Caco-2 (cell line): ENCODE results near the gene PBLD. TPM values are rescaled to one million over a fixed set of nuclear protein-coding genes. Genes with fewer than 3 reads are reported as not detected.

Source experiments
- BruUV-seq: library from RNA; stranded (reverse); fragments of 400-500 nt; replicated peaks from 2 replicates; lab custom pipeline; 2021; lab: Mats Ljungman, UMichigan
- CTCF ChIA-PET: fragments of 300-600 bp; sonication (Branson Sonifier 250); formaldehyde crosslinking; loops from one replicate; lab custom pipeline; 2022; ENCODE audit warnings: antibody characterized with exemption; lab: Charles Lee
- POLR2A ChIA-PET: fragments of 300-600 bp; sonication (Branson Sonifier 250); formaldehyde crosslinking; loops from one replicate; lab custom pipeline; 2022; ENCODE audit warnings: antibody characterized with exemption; lab: Charles Lee
- DNase-seq, 2 experiments: peaks; one replicate each; pipeline versions ENCODE4 v3.0.0 to v3.0.0-alpha.2; 2020 to 2022
- H3K27me3 ChIP-seq: replicated peaks from 2 replicates; pipeline ENCODE4 v1.6.0; 2011; ENCODE audit warnings: low read length; ENCODE audit not compliant: control insufficient read depth, insufficient read depth
- H3K36me3 ChIP-seq: 2 replicates; pipeline ENCODE4 v1.5.1; 2011; ENCODE audit warnings: low read length; ENCODE audit not compliant: control insufficient read depth, insufficient read depth
- H3K4me1 ChIP-seq: fragments of 250-450 bp; sonication (Bioruptor Pico); 2 replicates; pipeline ENCODE4 v1.5.1; 2020; ENCODE audit warnings: mild to moderate bottlenecking
- H3K4me3 ChIP-seq: 2 replicates; pipeline ENCODE4 v1.5.1; 2011; ENCODE audit warnings: low read depth, mild to moderate bottlenecking, control low read depth, low read length
- H3K9me3 ChIP-seq: fragments of 250-450 bp; sonication (Bioruptor Pico); 2 replicates; pipeline ENCODE4 v1.5.1; 2020; ENCODE audit warnings: mild to moderate bottlenecking, moderate library complexity
- H3K27ac Mint-ChIP-seq: one replicate; pipeline ENCODE4 v1.8.0; 2022; ENCODE audit warnings: mixed read lengths; ENCODE audit not compliant: unreplicated experiment
- H3K27me3 Mint-ChIP-seq: one replicate; pipeline ENCODE4 v1.8.0; 2022; ENCODE audit warnings: mixed read lengths; ENCODE audit not compliant: insufficient read depth, unreplicated experiment
- H3K36me3 Mint-ChIP-seq: one replicate; pipeline ENCODE4 v1.8.0; 2022; ENCODE audit warnings: mild to moderate bottlenecking, mixed read lengths; ENCODE audit not compliant: insufficient read depth, unreplicated experiment
- H3K4me1 Mint-ChIP-seq: one replicate; pipeline ENCODE4 v1.8.0; 2022; ENCODE audit warnings: low read depth, mixed read lengths; ENCODE audit not compliant: unreplicated experiment
- H3K4me3 Mint-ChIP-seq: one replicate; pipeline ENCODE4 v1.8.0; 2022; ENCODE audit warnings: mild to moderate bottlenecking, moderate library complexity, mixed read lengths; ENCODE audit not compliant: unreplicated experiment
- H3K9me3 Mint-ChIP-seq: one replicate; pipeline ENCODE4 v1.8.0; 2022; ENCODE audit warnings: mixed read lengths; ENCODE audit not compliant: unreplicated experiment
- intact Hi-C: fragments of 100-400 bp; cut with micrococcal nuclease; formaldehyde crosslinking; loops from one replicate; pipeline ENCODE4 v1.10.0; 2022; ENCODE audit not compliant: unreplicated experiment
- total RNA-seq: library from RNA; stranded (reverse); gene quantifications from 2 replicates; pipeline ENCODE4 v1.2.3, GENCODE V29; 2022
- TF ChIP-seq, protein P1 (sequence below), 2 experiments: fragments of 200-600 bp in 1 of 2; IDR thresholded peaks; 1 replicate in 1 of 2; 2 replicates in 1 of 2; pipeline versions ENCODE4 v1.5.1 to v1.8.0; 2011 to 2022; ENCODE audit warnings: antibody characterized with exemption in 1 of 2, control low read depth in 1 of 2, inconsistent platforms in 1 of 2, low read depth in 1 of 2, low read length in 1 of 2, mild to moderate bottlenecking in 1 of 2, moderate library complexity in 1 of 2; ENCODE audit not compliant: insufficient read depth in 1 of 2, severe bottlenecking in 1 of 2, unreplicated experiment in 1 of 2

The PBLD gene
- total RNA-seq, 1 experiment from 2014 or later: 15.3 TPM

DNA sequence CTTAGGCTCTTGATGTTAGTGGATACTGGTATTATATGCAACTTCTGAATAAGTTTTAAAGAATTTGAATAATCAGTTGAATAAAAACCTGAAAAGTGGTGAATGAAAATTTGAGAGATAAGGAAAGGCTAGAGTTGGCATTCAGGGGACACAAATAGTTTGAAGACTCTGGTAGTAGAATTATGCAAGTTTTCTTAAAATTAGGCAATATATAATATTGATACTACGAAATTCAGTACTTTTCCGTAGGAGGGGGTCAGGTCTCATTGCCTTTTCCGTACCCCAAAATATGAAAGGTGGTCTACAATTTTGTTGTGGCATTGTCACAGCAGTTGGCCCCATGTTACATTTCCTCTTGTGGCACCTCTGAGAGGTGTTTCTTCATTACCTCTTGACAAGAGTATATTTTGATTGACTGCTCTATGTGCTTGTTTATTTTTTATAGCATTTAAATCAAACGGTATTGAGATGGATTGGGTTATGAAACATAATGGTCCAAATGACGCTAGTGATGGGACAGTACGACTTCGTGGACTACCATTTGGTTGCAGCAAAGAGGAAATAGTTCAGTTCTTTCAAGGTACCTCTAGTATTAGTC lies 4.1 kb upstream of the PBLD start:
- H3K27ac Mint-ChIP-seq: no peak overlapping the region
- H3K4me1 Mint-ChIP-seq: peaks cover 52% of the 10 kb centered on the region
- peak overlapping the region; percentile 87 for H3K4me3 Mint-ChIP-seq
- H3K9me3 Mint-ChIP-seq: no peaks in the 10 kb centered on the region
- H3K36me3 Mint-ChIP-seq: peaks cover 100% of the 10 kb centered on the region
- DNase-seq: no peak
- POLR2A ChIA-PET: no interaction called here
- Histone ChIP-seq H3K36me3 (peaks cover 5% of the 10 kb centered on the region; the same call in 1 of the 2 replicates), H3K9me3 (no peaks in the 10 kb centered on the region), H3K27me3 (no peaks in the 10 kb centered on the region), H3K4me1 (peaks cover 25% of the 10 kb centered on the region), H3K4me3 (no peak overlapping the region)
- H3K27me3 Mint-ChIP-seq: no peaks in the 10 kb centered on the region
- TF ChIP-seq, protein P1, sequence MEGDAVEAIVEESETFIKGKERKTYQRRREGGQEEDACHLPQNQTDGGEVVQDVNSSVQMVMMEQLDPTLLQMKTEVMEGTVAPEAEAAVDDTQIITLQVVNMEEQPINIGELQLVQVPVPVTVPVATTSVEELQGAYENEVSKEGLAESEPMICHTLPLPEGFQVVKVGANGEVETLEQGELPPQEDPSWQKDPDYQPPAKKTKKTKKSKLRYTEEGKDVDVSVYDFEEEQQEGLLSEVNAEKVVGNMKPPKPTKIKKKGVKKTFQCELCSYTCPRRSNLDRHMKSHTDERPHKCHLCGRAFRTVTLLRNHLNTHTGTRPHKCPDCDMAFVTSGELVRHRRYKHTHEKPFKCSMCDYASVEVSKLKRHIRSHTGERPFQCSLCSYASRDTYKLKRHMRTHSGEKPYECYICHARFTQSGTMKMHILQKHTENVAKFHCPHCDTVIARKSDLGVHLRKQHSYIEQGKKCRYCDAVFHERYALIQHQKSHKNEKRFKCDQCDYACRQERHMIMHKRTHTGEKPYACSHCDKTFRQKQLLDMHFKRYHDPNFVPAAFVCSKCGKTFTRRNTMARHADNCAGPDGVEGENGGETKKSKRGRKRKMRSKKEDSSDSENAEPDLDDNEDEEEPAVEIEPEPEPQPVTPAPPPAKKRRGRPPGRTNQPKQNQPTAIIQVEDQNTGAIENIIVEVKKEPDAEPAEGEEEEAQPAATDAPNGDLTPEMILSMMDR (IDR thresholded peaks at IDR 0.05; ENCODE audit: insufficient read depth in 1 of 2, low read depth in 1 of 2, low read length in 1 of 2, severe bottlenecking in 1 of 2, unreplicated experiment in 1 of 2): no peak
- BruUV-seq: no TSS peak
- CTCF ChIA-PET: no interaction called here
- intact Hi-C loops: loop anchor here (10.0 kb wide), 2 partner anchors 452 to 482 kb away; partner anchors contain the start of gene SIRT1

DNA sequence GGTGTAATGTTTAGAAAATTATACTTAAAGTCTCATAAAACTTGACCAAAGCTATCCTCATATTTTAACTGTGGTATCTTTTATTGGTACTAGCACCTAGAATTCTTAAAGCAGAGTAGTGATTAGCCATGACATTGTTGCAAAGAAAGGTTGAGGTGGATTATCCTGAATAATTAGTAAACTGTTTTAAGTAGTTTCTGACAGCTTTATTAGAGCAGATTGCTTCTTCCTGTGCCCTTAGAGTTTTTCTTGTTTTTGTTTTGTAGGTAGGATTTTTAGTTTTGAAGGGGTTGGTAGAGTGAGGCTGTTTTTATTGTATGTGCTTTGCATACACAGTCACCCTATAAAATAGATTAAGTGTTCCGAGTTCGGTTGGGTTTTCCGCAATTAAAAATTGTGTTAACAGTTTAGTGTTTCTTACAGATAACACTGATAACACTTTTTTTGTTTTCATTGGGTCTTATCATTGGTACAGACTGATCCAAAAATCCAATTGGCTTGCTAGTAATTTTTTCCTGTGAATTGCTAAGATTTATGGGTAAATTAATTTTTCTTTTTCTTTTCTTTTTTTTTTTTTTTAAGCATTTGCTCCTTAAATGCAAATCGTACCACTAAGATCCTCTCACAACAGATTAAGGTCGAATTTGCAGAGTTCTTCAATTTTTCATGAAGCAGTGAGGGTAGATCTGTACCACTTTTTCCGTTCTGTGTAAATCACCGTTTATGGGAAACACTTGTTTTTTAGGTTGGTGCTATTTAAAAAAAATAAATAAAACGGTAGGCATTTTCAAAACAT lies 2.1 kb upstream of the PBLD start:
- POLR2A ChIA-PET: no interaction called here
- no peaks in the 10 kb centered on the region for H3K9me3 ChIP-seq
- Mint-ChIP-seq H3K4me1 (peaks cover 55% of the 10 kb centered on the region), H3K4me3 (peak overlapping the region; percentile 87), H3K27me3 (no peaks in the 10 kb centered on the region), H3K9me3 (no peaks in the 10 kb centered on the region), H3K36me3 (peaks cover 96% of the 10 kb centered on the region), H3K27ac (peak overlapping the region; percentile 86)
- no peak for DNase-seq
- no peaks in the 10 kb centered on the region for H3K27me3 ChIP-seq
- intact Hi-C loops: loop anchor here (10.0 kb wide), 2 partner anchors 450 to 480 kb away; partner anchors contain the start of gene SIRT1
- H3K36me3 ChIP-seq: 0 out of 2 replicates have a peak, but pooled peaks cover 2% of the 10 kb centered on the region
- CTCF ChIA-PET: no interaction called here
- H3K4me3 ChIP-seq: peak overlapping the region; percentile 13
- TF ChIP-seq, protein P1 (IDR thresholded peaks at IDR 0.05; ENCODE audit: insufficient read depth in 1 of 2, low read depth in 1 of 2, low read length in 1 of 2, severe bottlenecking in 1 of 2, unreplicated experiment in 1 of 2): no peak
- no TSS peak for BruUV-seq
- peaks cover 25% of the 10 kb centered on the region for H3K4me1 ChIP-seq
